ENCODE results near the gene LUC7L2. TPM values are rescaled to one million over a fixed set of nuclear protein-coding genes. Genes with fewer than 3 reads are reported as not detected.
"Not testable (repeated sequence)": the region's sequence is repeated elsewhere in the genome, so short reads cannot be mapped to it uniquely, and the experiment has no call there.

Gene LUC7L2
- total RNA-seq, 4 donors from 2014 or later = 125 to 179 (median 145) TPM

DNA sequence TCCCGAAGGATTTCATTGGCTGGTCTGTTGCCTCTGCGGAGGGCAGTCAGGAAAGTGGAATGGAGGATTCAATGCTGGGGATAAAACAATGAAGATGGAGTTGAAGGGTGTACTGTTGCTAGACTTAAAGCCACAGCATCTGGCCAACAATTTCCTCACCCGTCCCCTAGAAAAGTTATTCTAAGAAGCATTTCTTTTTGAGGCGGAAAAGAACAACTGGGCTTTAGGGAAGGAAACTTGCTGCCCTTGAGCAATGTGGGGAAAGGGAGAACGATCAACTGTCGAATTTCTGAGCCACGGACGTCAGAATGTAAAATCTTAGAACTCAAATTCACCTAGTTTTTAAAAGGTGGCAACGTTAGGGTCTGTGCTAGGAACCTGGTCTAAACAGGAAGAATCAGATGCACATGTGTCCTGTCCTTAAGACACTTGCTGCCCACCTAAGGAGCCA lies 17.9 kb upstream of the LUC7L2 start:
- WGBS, 2 donors = 0% methylated on average over 9 of the region's 9 CpGs
- peak overlapping the region; percentile 65 to 93 (median 89) for H3K4me3 ChIP-seq (replicated peaks in 1 of 3)
- intact Hi-C loops (cut with DNase I) = loop anchor here (10.0 kb wide), 1 partner anchor 143 kb away; the partner anchor contains the start of gene KLRG2

DNA sequence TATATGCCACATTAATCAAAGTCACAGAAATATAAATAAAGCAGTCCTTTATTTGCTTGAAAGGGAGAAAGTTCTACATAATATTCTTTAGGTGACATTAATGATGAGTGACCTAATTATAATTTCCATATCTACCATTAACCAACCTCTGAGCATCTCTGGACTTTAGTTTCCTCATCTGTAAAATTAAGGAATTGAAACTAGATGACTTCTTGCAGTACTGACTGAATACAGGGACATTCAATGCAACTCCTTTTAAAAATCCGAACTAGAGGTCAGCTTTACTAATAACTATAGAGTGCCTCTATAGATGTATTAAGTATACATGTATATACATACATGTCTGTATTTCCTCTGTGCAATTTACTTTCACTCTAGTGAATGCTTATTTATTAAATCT lies 14.7 kb upstream of the LUC7L2 start:
- Histone ChIP-seq H3K27ac (no peak overlapping the region), H3K9me3 (no peaks in the 10 kb centered on the region), H3K36me3 (no peaks in the 10 kb centered on the region), H3K27me3 (no peaks in the 10 kb centered on the region), H3K4me1 (peaks cover 6 to 17% of the 10 kb centered on the region in 2 donors), H3K4me3 (replicated peaks in 1 of 3) (no peak overlapping the region)
- intact Hi-C loops (cut with DNase I) = loop anchor here (10.0 kb wide), 1 partner anchor 140 kb away; the partner anchor contains the start of gene KLRG2
- 87 to 93% methylated on average over 1 of the region's 1 CpG for WGBS, 2 donors
- no peak for TF ChIP-seq POLR2A (IDR thresholded peaks at IDR 0.05)
- TF ChIP-seq, protein P1, sequence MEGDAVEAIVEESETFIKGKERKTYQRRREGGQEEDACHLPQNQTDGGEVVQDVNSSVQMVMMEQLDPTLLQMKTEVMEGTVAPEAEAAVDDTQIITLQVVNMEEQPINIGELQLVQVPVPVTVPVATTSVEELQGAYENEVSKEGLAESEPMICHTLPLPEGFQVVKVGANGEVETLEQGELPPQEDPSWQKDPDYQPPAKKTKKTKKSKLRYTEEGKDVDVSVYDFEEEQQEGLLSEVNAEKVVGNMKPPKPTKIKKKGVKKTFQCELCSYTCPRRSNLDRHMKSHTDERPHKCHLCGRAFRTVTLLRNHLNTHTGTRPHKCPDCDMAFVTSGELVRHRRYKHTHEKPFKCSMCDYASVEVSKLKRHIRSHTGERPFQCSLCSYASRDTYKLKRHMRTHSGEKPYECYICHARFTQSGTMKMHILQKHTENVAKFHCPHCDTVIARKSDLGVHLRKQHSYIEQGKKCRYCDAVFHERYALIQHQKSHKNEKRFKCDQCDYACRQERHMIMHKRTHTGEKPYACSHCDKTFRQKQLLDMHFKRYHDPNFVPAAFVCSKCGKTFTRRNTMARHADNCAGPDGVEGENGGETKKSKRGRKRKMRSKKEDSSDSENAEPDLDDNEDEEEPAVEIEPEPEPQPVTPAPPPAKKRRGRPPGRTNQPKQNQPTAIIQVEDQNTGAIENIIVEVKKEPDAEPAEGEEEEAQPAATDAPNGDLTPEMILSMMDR (IDR thresholded peaks at IDR 0.05) = no peak
- DNase-seq = no peak

More for the DNA sequence above, 17.9 kb upstream of the LUC7L2 start:
- peaks cover 6 to 17% of the 10 kb centered on the region in 2 donors for H3K4me1 ChIP-seq
- DNase-seq = no peak
- H3K9me3 ChIP-seq = no peaks in the 10 kb centered on the region
- TF ChIP-seq POLR2A (IDR thresholded peaks at IDR 0.05) = no peak
- TF ChIP-seq, protein P1 (IDR thresholded peaks at IDR 0.05) = no peak
- H3K27me3 ChIP-seq = no peaks in the 10 kb centered on the region
- no peaks in the 10 kb centered on the region for H3K36me3 ChIP-seq
- H3K27ac ChIP-seq = peak overlapping the region; percentile 97 to 100 (median 99)

DNA sequence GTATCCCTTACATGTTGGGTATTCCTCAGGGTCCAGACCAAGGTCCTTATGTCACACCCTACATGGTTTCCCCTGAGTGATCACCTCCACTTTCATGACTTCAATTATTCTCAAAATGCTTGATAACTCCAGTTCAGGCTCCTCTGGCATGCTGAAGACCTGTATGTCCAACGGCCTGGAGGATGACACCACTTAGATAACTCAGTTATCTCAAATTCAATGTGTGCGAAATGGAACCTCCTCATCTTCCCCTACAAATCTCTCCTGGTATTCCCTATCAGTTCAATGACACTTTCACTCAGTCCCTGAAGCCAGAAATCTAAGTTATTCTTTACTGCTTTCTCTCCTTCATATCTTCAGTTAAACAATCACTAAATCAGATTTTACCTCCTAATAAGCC lies 8.7 kb upstream of the LUC7L2 start:
- no peaks in the 10 kb centered on the region for H3K36me3 ChIP-seq
- no peak for DNase-seq
- H3K4me3 ChIP-seq (replicated peaks in 1 of 3) = no peak overlapping the region
- WGBS, 2 donors = 92 to 95% methylated on average over 2 of the region's 2 CpGs
- TF ChIP-seq POLR2A (IDR thresholded peaks at IDR 0.05) = no peak
- TF ChIP-seq, protein P1 (IDR thresholded peaks at IDR 0.05) = no peak
- intact Hi-C loops (cut with DNase I) = no loop called here
- no peaks in the 10 kb centered on the region for H3K9me3 ChIP-seq
- no peaks in the 10 kb centered on the region for H3K27me3 ChIP-seq
- no peak overlapping the region for H3K27ac ChIP-seq
- H3K4me1 ChIP-seq = no peaks in the 10 kb centered on the region

DNA sequence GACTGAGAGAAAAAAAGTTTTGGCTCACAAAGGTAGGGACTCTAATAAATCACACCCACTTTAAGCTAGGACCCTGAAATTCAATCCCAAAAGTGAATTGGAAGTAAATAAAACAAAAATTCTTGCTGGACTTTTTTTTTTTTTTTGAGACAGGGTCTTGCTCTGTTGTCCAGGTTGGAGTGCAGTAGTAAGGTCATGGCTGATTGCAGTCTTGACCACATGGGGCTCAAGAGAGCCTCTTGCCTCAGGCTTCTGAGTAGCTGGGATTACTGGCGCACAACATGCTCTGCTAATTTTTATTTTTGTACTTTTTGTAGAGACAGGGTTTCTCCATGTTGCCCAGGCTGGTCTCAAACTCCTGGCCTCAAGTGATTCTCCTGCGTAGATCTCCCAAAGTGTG lies 5.0 kb upstream of the LUC7L2 start:
- Histone ChIP-seq H3K27me3 (no peaks in the 10 kb centered on the region), H3K4me1 (no peaks in the 10 kb centered on the region), H3K27ac (no peak overlapping the region), H3K4me3 (replicated peaks in 1 of 3) (no peak overlapping the region), H3K9me3 (no peaks in the 10 kb centered on the region), H3K36me3 (no peaks in the 10 kb centered on the region)
- intact Hi-C loops (cut with DNase I) = no loop called here
- DNase-seq = no peak
- TF ChIP-seq, protein P1 (IDR thresholded peaks at IDR 0.05) = no peak
- no peak for TF ChIP-seq POLR2A (IDR thresholded peaks at IDR 0.05)
- WGBS, 2 donors = 92 to 94% methylated on average over 2 of the region's 2 CpGs

DNA sequence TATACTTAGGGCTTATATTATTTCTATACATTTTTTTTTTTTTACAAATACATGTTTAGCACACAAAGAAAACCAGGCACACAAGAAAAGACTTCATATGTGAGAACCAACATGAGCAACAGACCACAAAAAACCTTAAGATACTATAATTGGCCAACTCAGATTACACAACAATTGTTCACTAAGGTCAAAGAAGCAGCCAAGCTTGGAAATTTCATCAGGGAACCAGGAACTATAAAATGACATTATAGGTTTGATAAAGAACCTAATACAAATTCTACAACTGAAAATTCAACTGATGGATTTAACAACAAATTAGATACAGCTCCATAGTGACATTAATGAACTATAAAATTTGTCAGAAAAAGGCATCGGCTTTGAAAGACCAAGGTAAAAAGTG lies 4.4 kb upstream of the LUC7L2 start:
- intact Hi-C loops (cut with DNase I) = no loop called here
- Histone ChIP-seq H3K9me3 (no peaks in the 10 kb centered on the region), H3K27me3 (no peaks in the 10 kb centered on the region), H3K4me1 (no peaks in the 10 kb centered on the region), H3K27ac (no peak overlapping the region), H3K4me3 (replicated peaks in 1 of 3) (no peak overlapping the region), H3K36me3 (no peaks in the 10 kb centered on the region)
- TF ChIP-seq, protein P1 (IDR thresholded peaks at IDR 0.05) = no peak
- no peak for TF ChIP-seq POLR2A (IDR thresholded peaks at IDR 0.05)
- no peak for DNase-seq
- 95% methylated on average over 1 of the region's 1 CpG for WGBS, 2 donors

DNA sequence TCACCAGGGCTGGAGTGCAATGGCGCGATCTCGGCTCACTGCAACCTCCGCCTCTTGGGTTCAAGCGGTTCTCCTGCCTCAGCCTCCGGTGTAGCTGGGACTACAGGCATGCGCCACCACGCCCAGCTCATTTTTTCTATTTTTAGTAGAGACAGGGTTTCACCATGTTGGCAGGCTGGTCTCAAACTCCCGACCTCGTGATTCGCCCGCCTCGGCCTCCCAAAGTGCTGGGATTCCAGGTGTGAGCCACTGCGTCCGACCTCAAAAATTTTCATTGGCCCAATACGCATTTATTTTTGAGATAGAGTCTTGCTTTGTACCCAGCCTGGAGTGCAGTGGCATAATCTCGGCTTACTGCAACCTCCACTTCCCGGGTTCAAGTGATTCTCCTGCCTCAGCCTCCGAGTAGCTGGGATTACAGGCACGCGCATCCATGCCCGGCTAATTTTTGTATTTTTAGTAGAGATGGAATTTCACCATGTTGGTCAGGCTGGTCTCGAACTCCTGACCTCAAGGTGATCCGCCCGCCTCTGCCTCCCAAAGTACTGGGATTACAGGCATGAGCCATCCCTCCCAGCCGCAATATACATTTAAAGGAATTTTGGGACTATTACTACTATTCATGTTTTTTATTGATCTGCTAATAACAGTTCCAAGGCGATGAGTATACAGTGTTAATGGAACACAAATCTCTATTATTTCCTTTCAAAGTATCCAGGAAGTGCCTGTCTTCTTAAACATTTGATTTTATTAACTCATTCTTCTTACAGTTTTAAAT lies 1.8 kb upstream of the LUC7L2 start:
- 94 to 96% methylated on average over 27 of the region's 27 CpGs for WGBS, 2 donors
- H3K27me3 ChIP-seq; DNase-seq; H3K9me3 ChIP-seq; H3K36me3 ChIP-seq; intact Hi-C loops (cut with DNase I): not testable (repeated sequence)
- H3K4me3 ChIP-seq (replicated peaks in 1 of 3) = peak overlapping the region in 1 of 3 donors; percentile 46
- H3K27ac ChIP-seq = peak overlapping the region; percentile 98 to 100 (median 99)
- peaks cover 14% of the 10 kb centered on the region in 2 donors for H3K4me1 ChIP-seq
